HepG2 (cell line): ENCODE measurements around the gene VIPR1. TPM values are rescaled to one million over a fixed set of nuclear protein-coding genes. Genes with fewer than 3 reads are reported as not detected.

Source experiments
- ARNTL ChIP-seq: sonication (generic); formaldehyde crosslinking; IDR thresholded peaks from 2 replicates; pipeline ENCODE4 v1.4.0; 2020; ENCODE audit warnings: mild to moderate bottlenecking, missing genetic modification reagents
- CCDC6 ChIP-seq: sonication (generic); formaldehyde crosslinking; IDR thresholded peaks from 2 replicates; pipeline ENCODE4 v1.8.1; 2022; ENCODE audit warnings: mild to moderate bottlenecking, missing genetic modification reagents, moderate library complexity
- HNF4A ChIP-seq: sonication (generic); formaldehyde crosslinking; IDR thresholded peaks from 2 replicates; pipeline ENCODE4 v1.4.0; 2020; ENCODE audit warnings: missing genetic modification reagents
- HNRNPUL1 ChIP-seq: fragments of 200-400 bp; formaldehyde crosslinking; IDR thresholded peaks from 2 replicates; pipeline ENCODE4 v1.6.1; 2017; ENCODE audit warnings: low read depth, mild to moderate bottlenecking, low read length, moderate library complexity
- RAD21 ChIP-seq: fragments of 450-650 bp; formaldehyde crosslinking; IDR thresholded peaks from 2 replicates; pipeline ENCODE4 v1.5.0; 2020; ENCODE audit warnings: mild to moderate bottlenecking
- SCMH1 ChIP-seq: sonication (generic); formaldehyde crosslinking; IDR thresholded peaks from 2 replicates; pipeline ENCODE4 v1.9.0; 2021; ENCODE audit warnings: missing genetic modification reagents, mild to moderate bottlenecking, borderline replicate concordance
- SOX13 ChIP-seq, 3 experiments: fragments of 450-650 bp in 1 of 3; sonication (generic) in 1 of 3; formaldehyde crosslinking in 1 of 3; IDR thresholded peaks in 2 of 3; conservative IDR thresholded peaks in 1 of 3; 2 replicates each; pipeline versions ENCODE4 v1.5.0 to v1.6.1; 2016 to 2020; ENCODE audit warnings: antibody characterized with exemption in 1 of 3, mild to moderate bottlenecking in 1 of 3, missing compliant biosample characterization in 1 of 3, missing genetic modification reagents in 1 of 3, moderate library complexity in 1 of 3
- SRY ChIP-seq: sonication (generic); formaldehyde crosslinking; IDR thresholded peaks from 2 replicates; pipeline ENCODE4 v1.8.0; 2022; ENCODE audit warnings: mild to moderate bottlenecking, missing genetic modification reagents
- STAG1 ChIP-seq: sonication (generic); formaldehyde crosslinking; IDR thresholded peaks from 2 replicates; pipeline ENCODE4 v1.4.0; 2020; ENCODE audit warnings: missing genetic modification reagents
- STAT5B ChIP-seq: sonication (generic); formaldehyde crosslinking; IDR thresholded peaks from 2 replicates; pipeline ENCODE4 v1.4.0; 2020; ENCODE audit warnings: missing genetic modification reagents
- ZNF460 ChIP-seq: sonication (generic); formaldehyde crosslinking; IDR thresholded peaks from 2 replicates; pipeline ENCODE4 v1.5.1; 2020; ENCODE audit warnings: missing genetic modification reagents, mild to moderate bottlenecking, borderline replicate concordance
- ZNF558 ChIP-seq: sonication (generic); formaldehyde crosslinking; IDR thresholded peaks from 2 replicates; pipeline ENCODE4 v1.9.0; 2022; ENCODE audit warnings: mild to moderate bottlenecking, missing genetic modification reagents, borderline replicate concordance
- ZNF570 ChIP-seq: sonication (generic); formaldehyde crosslinking; IDR thresholded peaks from 2 replicates; pipeline ENCODE4 v1.4.0; 2020; ENCODE audit warnings: mild to moderate bottlenecking, missing genetic modification reagents, borderline replicate concordance
- ZNF768 ChIP-seq: sonication (generic); formaldehyde crosslinking; IDR thresholded peaks from 2 replicates; pipeline ENCODE4 v1.4.0; 2020; ENCODE audit warnings: missing genetic modification reagents
- ZNF772 ChIP-seq: sonication (generic); formaldehyde crosslinking; IDR thresholded peaks from 2 replicates; pipeline ENCODE4 v1.5.0; 2020; ENCODE audit warnings: mild to moderate bottlenecking, missing genetic modification reagents
- polyA plus RNA-seq, 8 experiments: library from polyadenylated mRNA; depleted of rRNA in 3 of 8; stranded (reverse) in 7 of 8; unstranded in 1 of 8; fragments of >200 nt; fragmentation: Illumina TruSeq in 4 of 8; extraction: Trizol in 4 of 8; gene quantifications; 2 replicates each; pipeline versions ENCODE4 v1.2.1 to v1.2.3, GENCODE V29; 2011 to 2016; ENCODE audit warnings: low read depth in 4 of 8, missing spikeins in 1 of 8, mixed read lengths in 1 of 8; ENCODE audit not compliant: insufficient read depth in 1 of 8
- total RNA-seq, 5 experiments: library from RNA; depleted of rRNA; stranded (reverse); fragments of >200 nt; fragmentation: Illumina TruSeq; extraction: Trizol; gene quantifications; 2 replicates each; pipeline ENCODE4 v1.2.3, GENCODE V29; 2016; ENCODE audit warnings: low read depth in 1 of 5
- TF ChIP-seq, protein P1 (sequence below): sonication (generic); formaldehyde crosslinking; IDR thresholded peaks from 2 replicates; pipeline ENCODE4 v1.4.0; 2020; ENCODE audit warnings: mild to moderate bottlenecking, missing genetic modification reagents
- TF ChIP-seq, protein P2 (sequence below): sonication (generic); formaldehyde crosslinking; IDR thresholded peaks from 2 replicates; pipeline ENCODE4 v1.4.0; 2020; ENCODE audit warnings: missing genetic modification reagents

VIPR1 gene
- total and polyA plus RNA-seq, 2 of the 13 experiments (the other 11 are each of a cell fraction or from before 2014, with no cell fraction given) = 0.04 to 0.11 TPM

DNA sequence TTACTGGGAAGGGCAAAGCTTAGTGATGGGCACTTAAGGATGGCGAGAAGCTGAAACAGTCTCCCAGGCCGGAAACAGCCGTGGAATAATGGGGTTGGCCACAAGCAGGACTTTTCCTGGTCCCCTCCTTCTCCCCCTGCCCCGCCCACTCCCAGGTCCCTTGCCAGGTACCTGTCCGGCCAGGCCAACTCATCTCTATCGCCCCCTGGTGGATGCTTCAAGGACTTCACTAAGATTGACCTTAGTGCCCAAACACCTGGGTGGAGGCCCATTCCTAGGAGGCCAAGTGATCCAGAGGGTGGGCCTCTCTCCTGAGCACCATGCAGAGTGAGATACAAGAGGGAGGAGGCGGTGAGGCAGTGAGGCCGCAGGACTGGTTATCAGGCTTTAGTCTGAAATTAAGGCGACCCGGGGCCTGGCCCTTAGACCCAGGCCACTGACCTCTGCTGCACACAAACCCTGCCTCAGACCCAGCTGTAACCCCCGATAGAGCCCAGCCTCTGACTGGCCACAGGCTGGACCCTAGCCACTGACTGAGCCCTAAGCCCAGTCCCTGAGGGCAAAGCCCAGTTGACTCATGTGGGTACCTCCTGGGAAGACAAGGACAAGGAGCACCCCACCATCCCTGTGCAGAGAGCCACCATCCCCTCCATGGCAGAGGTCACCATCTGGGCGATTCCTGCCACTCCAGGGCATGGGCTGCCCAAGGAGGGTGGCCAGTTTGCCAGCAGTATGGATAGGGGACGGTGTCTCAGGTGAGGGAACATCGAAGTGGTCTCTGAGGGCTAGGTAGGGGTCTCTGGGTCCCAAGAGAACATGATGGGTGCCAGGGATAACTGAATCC, 37.6 kb downstream of the VIPR1 start (continued):
- no peak for TF ChIP-seq ZNF460 (CRISPR knock-in tag)
- TF ChIP-seq CCDC6 (CRISPR knock-in tag) = no peak
- TF ChIP-seq ZNF570 (CRISPR knock-in tag) = no peak
- TF ChIP-seq HNF4A = 0 out of 2 replicates have a peak, but pooled peaks have one; percentile 13
- TF ChIP-seq ZNF768 (CRISPR knock-in tag) = no peak
- TF ChIP-seq SCMH1 (CRISPR knock-in tag) = no peak
- TF ChIP-seq, protein P1, sequence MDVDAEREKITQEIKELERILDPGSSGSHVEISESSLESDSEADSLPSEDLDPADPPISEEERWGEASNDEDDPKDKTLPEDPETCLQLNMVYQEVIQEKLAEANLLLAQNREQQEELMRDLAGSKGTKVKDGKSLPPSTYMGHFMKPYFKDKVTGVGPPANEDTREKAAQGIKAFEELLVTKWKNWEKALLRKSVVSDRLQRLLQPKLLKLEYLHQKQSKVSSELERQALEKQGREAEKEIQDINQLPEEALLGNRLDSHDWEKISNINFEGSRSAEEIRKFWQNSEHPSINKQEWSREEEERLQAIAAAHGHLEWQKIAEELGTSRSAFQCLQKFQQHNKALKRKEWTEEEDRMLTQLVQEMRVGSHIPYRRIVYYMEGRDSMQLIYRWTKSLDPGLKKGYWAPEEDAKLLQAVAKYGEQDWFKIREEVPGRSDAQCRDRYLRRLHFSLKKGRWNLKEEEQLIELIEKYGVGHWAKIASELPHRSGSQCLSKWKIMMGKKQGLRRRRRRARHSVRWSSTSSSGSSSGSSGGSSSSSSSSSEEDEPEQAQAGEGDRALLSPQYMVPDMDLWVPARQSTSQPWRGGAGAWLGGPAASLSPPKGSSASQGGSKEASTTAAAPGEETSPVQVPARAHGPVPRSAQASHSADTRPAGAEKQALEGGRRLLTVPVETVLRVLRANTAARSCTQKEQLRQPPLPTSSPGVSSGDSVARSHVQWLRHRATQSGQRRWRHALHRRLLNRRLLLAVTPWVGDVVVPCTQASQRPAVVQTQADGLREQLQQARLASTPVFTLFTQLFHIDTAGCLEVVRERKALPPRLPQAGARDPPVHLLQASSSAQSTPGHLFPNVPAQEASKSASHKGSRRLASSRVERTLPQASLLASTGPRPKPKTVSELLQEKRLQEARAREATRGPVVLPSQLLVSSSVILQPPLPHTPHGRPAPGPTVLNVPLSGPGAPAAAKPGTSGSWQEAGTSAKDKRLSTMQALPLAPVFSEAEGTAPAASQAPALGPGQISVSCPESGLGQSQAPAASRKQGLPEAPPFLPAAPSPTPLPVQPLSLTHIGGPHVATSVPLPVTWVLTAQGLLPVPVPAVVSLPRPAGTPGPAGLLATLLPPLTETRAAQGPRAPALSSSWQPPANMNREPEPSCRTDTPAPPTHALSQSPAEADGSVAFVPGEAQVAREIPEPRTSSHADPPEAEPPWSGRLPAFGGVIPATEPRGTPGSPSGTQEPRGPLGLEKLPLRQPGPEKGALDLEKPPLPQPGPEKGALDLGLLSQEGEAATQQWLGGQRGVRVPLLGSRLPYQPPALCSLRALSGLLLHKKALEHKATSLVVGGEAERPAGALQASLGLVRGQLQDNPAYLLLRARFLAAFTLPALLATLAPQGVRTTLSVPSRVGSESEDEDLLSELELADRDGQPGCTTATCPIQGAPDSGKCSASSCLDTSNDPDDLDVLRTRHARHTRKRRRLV (CRISPR knock-in tag) = no peak
- TF ChIP-seq RAD21 (CRISPR knock-in tag) = 0 out of 2 replicates have a peak, but pooled peaks have one; percentile 24
- TF ChIP-seq STAG1 (CRISPR knock-in tag) = peak; percentile 52
- TF ChIP-seq SOX13 (IDR thresholded peaks at IDR 0.05) = no peak
- TF ChIP-seq SOX13 (CRISPR knock-in tag; conservative IDR thresholded peaks at IDR 0.05 in 1 of 2, IDR thresholded peaks at IDR 0.05 in 1 of 2) = no peak
- TF ChIP-seq ARNTL (CRISPR knock-in tag) = no peak
- no peak for TF ChIP-seq SRY (CRISPR knock-in tag)
- TF ChIP-seq ZNF558 (CRISPR knock-in tag) = no peak
- TF ChIP-seq STAT5B = no peak
- no peak for TF ChIP-seq ZNF772 (CRISPR knock-in tag)
- TF ChIP-seq HNRNPUL1 = no peak
- TF ChIP-seq, protein P2, sequence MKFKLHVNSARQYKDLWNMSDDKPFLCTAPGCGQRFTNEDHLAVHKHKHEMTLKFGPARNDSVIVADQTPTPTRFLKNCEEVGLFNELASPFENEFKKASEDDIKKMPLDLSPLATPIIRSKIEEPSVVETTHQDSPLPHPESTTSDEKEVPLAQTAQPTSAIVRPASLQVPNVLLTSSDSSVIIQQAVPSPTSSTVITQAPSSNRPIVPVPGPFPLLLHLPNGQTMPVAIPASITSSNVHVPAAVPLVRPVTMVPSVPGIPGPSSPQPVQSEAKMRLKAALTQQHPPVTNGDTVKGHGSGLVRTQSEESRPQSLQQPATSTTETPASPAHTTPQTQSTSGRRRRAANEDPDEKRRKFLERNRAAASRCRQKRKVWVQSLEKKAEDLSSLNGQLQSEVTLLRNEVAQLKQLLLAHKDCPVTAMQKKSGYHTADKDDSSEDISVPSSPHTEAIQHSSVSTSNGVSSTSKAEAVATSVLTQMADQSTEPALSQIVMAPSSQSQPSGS (CRISPR knock-in tag) = no peak
- TF ChIP-seq, all 625 proteins: peak for 8
